ENCODE data around the gene PRSS57. TPM values are rescaled to one million over a fixed set of nuclear protein-coding genes. Genes with fewer than 3 reads are reported as not detected.

The PRSS57 gene
- total RNA-seq, 1 experiment from 2014 or later, result not detected

DNA sequence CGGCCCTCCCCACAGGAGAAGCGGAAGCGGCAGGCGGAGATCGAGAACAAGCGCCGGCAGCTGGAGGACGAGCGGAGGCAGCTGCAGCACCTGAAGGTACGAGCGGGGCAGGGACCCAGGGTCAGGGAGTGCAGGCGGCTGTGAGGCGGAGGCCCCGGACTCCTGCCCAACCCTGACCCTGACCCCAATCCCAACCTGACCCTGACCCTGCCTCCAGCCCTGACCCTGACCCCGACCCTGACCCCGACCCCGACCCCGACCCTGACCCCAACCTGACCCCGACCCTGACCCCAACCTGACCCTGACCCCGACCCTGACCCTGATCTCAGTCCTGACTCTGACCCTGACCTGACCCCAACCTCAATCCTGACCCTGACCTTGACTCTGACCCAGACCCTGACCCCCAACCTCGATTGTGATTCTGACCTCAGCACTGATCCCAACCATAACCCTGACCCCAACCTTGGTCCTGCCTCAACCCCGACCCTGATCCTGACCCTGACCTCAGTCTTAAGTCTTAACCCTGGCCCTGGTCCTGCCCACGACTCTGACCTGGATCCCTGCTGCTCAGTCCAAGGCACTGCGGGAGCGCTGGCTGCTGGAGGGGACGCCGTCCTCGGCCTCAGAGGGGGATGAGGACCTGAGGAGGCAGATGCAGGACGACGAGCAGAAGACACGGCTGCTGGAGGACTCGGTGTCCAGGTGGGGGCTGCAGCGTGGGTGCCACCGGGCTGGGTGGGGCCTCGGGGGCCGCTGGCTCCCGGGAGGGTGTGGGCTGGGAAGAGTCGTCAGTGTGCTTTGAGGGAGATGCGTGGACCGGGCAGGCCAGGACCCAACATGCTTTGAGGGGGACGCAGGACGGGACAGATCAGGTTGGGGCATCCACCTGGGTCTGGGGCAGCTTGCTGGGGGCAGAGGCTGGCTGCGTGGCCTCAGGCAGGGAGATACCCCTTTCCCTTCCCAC lies 32.0 kb upstream of the PRSS57 start:
- no peak overlapping the region for H3K27ac ChIP-seq (ENCODE audit: low read depth, low read length, poor library complexity, severe bottlenecking)
- no peaks in the 10 kb centered on the region for H3K36me3 ChIP-seq (ENCODE audit: insufficient read depth, low read length, poor library complexity, severe bottlenecking)
- TF ChIP-seq CTCF (conservative IDR thresholded peaks at IDR 0.05; ENCODE audit: low read depth, low read length) (no peak), EZH2 (IDR thresholded peaks at IDR 0.05; ENCODE audit: borderline replicate concordance, low read depth, low read length, poor library complexity, severe bottlenecking) (no peak)
- H3K4me1 ChIP-seq (ENCODE audit: insufficient read depth, low read length, poor library complexity, severe bottlenecking), result no peaks in the 10 kb centered on the region
- POLR2A ChIA-PET (ENCODE audit: low non-redundant PET), result no interaction called here
- no TSS peak for BruUV-seq (replicated peaks)
- no peak for DNase-seq (ENCODE audit: low spot score)
- intact Hi-C loops (cut with micrococcal nuclease; ENCODE audit: unreplicated experiment), result no loop called here
- no peaks in the 10 kb centered on the region for H3K27me3 ChIP-seq (replicated peaks; ENCODE audit: insufficient read depth, low read depth, low read length, poor library complexity)
- no peak overlapping the region for H3K4me3 ChIP-seq (ENCODE audit: low read depth, low read length, poor library complexity, severe bottlenecking)
- CTCF ChIA-PET, result no interaction called here
- H3K9me3 ChIP-seq (ENCODE audit: low read depth, low read length, poor library complexity, severe bottlenecking), result no peaks in the 10 kb centered on the region

DNA sequence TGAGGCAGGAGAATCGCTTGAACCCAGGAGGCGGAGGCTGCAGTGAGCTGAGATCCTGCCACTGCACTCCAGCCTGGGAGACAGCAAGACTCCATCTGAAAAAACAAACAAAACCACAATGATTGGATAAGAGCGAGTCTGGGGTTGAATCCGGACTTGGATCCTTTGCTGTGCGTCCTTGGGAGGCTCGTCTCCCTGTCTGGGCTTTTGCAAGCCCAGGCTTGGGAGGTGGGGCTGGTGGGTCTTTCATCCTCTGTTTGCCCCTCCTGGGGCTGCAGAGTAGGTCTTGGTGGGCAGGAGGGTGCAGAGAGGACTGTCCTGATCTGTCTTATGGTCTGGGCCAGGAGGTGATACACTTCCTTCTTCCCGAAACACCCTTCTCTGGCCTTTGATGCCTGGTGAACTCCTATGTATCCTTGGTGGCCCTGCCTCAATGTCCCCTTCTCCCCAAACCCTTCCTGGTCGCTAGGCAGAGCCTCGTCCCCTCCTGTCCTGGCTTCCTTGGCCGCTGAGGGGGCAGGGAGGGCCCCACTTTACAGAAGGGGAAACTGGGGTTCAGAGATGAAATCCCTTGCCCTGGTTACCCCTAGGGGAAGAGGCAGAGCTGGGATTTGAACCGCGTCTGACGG lies 30.3 kb upstream of the PRSS57 start:
- no peak for TF ChIP-seq CTCF (conservative IDR thresholded peaks at IDR 0.05; ENCODE audit: low read depth, low read length)
- TF ChIP-seq EZH2 (IDR thresholded peaks at IDR 0.05; ENCODE audit: borderline replicate concordance, low read depth, low read length, poor library complexity, severe bottlenecking), result no peak
- Histone ChIP-seq H3K27ac (ENCODE audit: low read depth, low read length, poor library complexity, severe bottlenecking) (no peak overlapping the region), H3K4me3 (ENCODE audit: low read depth, low read length, poor library complexity, severe bottlenecking) (no peak overlapping the region), H3K36me3 (ENCODE audit: insufficient read depth, low read length, poor library complexity, severe bottlenecking) (no peaks in the 10 kb centered on the region), H3K4me1 (ENCODE audit: insufficient read depth, low read length, poor library complexity, severe bottlenecking) (no peaks in the 10 kb centered on the region), H3K9me3 (ENCODE audit: low read depth, low read length, poor library complexity, severe bottlenecking) (no peaks in the 10 kb centered on the region), H3K27me3 (replicated peaks; ENCODE audit: insufficient read depth, low read depth, low read length, poor library complexity) (no peaks in the 10 kb centered on the region)
- no peak for DNase-seq (ENCODE audit: low spot score)
- CTCF ChIA-PET, result no interaction called here
- intact Hi-C loops (cut with micrococcal nuclease; ENCODE audit: unreplicated experiment), result no loop called here
- no TSS peak for BruUV-seq (replicated peaks)
- POLR2A ChIA-PET (ENCODE audit: low non-redundant PET), result no interaction called here

GRCh38 chr19:723714-724113 lies 28.5 kb upstream of the PRSS57 start:
- Histone ChIP-seq H3K36me3 (ENCODE audit: insufficient read depth, low read length, poor library complexity, severe bottlenecking) (no peaks in the 10 kb centered on the region), H3K27ac (ENCODE audit: low read depth, low read length, poor library complexity, severe bottlenecking) (no peak overlapping the region), H3K9me3 (ENCODE audit: low read depth, low read length, poor library complexity, severe bottlenecking) (no peaks in the 10 kb centered on the region), H3K27me3 (replicated peaks; ENCODE audit: insufficient read depth, low read depth, low read length, poor library complexity) (no peaks in the 10 kb centered on the region), H3K4me3 (ENCODE audit: low read depth, low read length, poor library complexity, severe bottlenecking) (no peak overlapping the region), H3K4me1 (ENCODE audit: insufficient read depth, low read length, poor library complexity, severe bottlenecking) (no peaks in the 10 kb centered on the region)
- BruUV-seq (replicated peaks), result no TSS peak
- intact Hi-C loops (cut with micrococcal nuclease; ENCODE audit: unreplicated experiment), result no loop called here
- CTCF ChIA-PET, result no interaction called here
- TF ChIP-seq CTCF (conservative IDR thresholded peaks at IDR 0.05; ENCODE audit: low read depth, low read length) (no peak), EZH2 (IDR thresholded peaks at IDR 0.05; ENCODE audit: borderline replicate concordance, low read depth, low read length, poor library complexity, severe bottlenecking) (no peak)
- no peak for DNase-seq (ENCODE audit: low spot score)
- POLR2A ChIA-PET (ENCODE audit: low non-redundant PET), result no interaction called here

All from A673 (cell line).